Neural cell (in vitro differentiated cells): ENCODE data around the gene SPATA13. TPM values are rescaled to one million over a fixed set of nuclear protein-coding genes. Genes with fewer than 3 reads are reported as not detected.
A peak's percentile ranks its signal among the peaks of the same experiment; 100 is the strongest.

Source experiments
- H2AFZ ChIP-seq: fragments of 200-600, 300-800 bp; sonication (generic), shearing (Covaris generic); 2 replicates; pipeline ENCODE4 v1.6.0; 2014; ENCODE audit warnings: low read depth, mild to moderate bottlenecking, antibody characterized with exemption, low read length, moderate library complexity
- H3F3A ChIP-seq: fragments of 200-600 bp; shearing (Covaris generic); 2 replicates; pipeline ENCODE4 v1.6.1; 2016; ENCODE audit warnings: mild to moderate bottlenecking, moderate library complexity, mixed read lengths, antibody characterized with exemption, low read length; ENCODE audit not compliant: insufficient read depth, poor library complexity, severe bottlenecking
- H3K27ac ChIP-seq: fragments of 200-600, 300-800 bp; sonication (generic), shearing (Covaris generic); 2 replicates; pipeline ENCODE4 v1.5.1; 2014; ENCODE audit warnings: mild to moderate bottlenecking, low read length, moderate library complexity
- H3K27me3 ChIP-seq: fragments of 300-800, 200-600 bp; sonication (generic), shearing (Covaris generic); 2 replicates; pipeline ENCODE4 v1.6.0; 2014; ENCODE audit warnings: mild to moderate bottlenecking, low read depth, low read length, moderate library complexity; ENCODE audit not compliant: insufficient read depth
- H3K36me3 ChIP-seq: fragments of 300-800, 200-600 bp; sonication (generic), shearing (Covaris generic); 2 replicates; pipeline ENCODE4 v1.5.1; 2014; ENCODE audit warnings: mild to moderate bottlenecking, antibody characterized with exemption, low read length, moderate library complexity; ENCODE audit not compliant: insufficient read depth
- H3K4me2 ChIP-seq: fragments of 300-800, 200-600 bp; sonication (generic), shearing (Covaris generic); 2 replicates; pipeline ENCODE4 v1.6.0; 2014; ENCODE audit warnings: mild to moderate bottlenecking, low read length
- H3K4me3 ChIP-seq: fragments of 300-800, 200-600 bp; sonication (generic), shearing (Covaris generic); 2 replicates; pipeline ENCODE4 v1.5.1; 2014; ENCODE audit warnings: mild to moderate bottlenecking, low read length, moderate library complexity
- H3K79me2 ChIP-seq: fragments of 200-600 bp; shearing (Covaris generic); replicated peaks from 2 replicates; pipeline ENCODE4 v1.6.0; 2014; ENCODE audit warnings: mild to moderate bottlenecking, low read length, moderate library complexity; ENCODE audit not compliant: insufficient read depth
- H3K9ac ChIP-seq: fragments of 300-800, 200-600 bp; sonication (generic), shearing (Covaris generic); 2 replicates; pipeline ENCODE4 v1.6.1; 2016; ENCODE audit warnings: mild to moderate bottlenecking, low read length, mixed read lengths
- H3K9me2 ChIP-seq: fragments of 200-600 bp; shearing (Covaris generic); 2 replicates; pipeline ENCODE4 v1.6.1; 2016; ENCODE audit warnings: mild to moderate bottlenecking, low read length, mixed read lengths; ENCODE audit not compliant: insufficient read depth
- H3K9me3 ChIP-seq: fragments of 200-600, 300-800 bp; sonication (generic), shearing (Covaris generic); 2 replicates; pipeline ENCODE4 v1.6.1; 2016; ENCODE audit warnings: mild to moderate bottlenecking, mixed run types, low read length, moderate library complexity, mixed read lengths
- H4K20me1 ChIP-seq: fragments of 200-600 bp; shearing (Covaris generic); 2 replicates; pipeline ENCODE4 v1.6.1; 2016; ENCODE audit warnings: mild to moderate bottlenecking, mixed run types; ENCODE audit not compliant: insufficient read depth
- CTCF ChIP-seq: fragments of 450-650 bp; IDR thresholded peaks from 2 replicates; pipeline ENCODE4 v1.5.1; 2014; ENCODE audit warnings: antibody characterized with exemption, mild to moderate bottlenecking, moderate library complexity; ENCODE audit not compliant: poor library complexity, severe bottlenecking
- EP300 ChIP-seq: fragments of 450-650 bp; conservative IDR thresholded peaks from 2 replicates; pipeline ENCODE4 v1.6.1; 2014; ENCODE audit warnings: antibody characterized with exemption, mild to moderate bottlenecking, moderate library complexity; ENCODE audit not compliant: poor library complexity, severe bottlenecking
- EZH2 ChIP-seq: fragments of 200-600, 300-800 bp; shearing (Covaris generic), sonication (generic); IDR thresholded peaks from 2 replicates; pipeline ENCODE4 v1.6.1; 2014; ENCODE audit warnings: antibody characterized with exemption, low read length, borderline replicate concordance, mild to moderate bottlenecking; ENCODE audit not compliant: insufficient read depth, poor library complexity, severe bottlenecking
- MXI1 ChIP-seq: fragments of 450-650 bp; conservative IDR thresholded peaks from 2 replicates; pipeline ENCODE4 v1.6.1; 2014; ENCODE audit warnings: antibody characterized with exemption, mild to moderate bottlenecking; ENCODE audit not compliant: poor library complexity, severe bottlenecking
- POLR2AphosphoS5 ChIP-seq: IDR thresholded peaks from 2 replicates; pipeline ENCODE4 v1.6.1; 2012
- RAD21 ChIP-seq: fragments of 450-650 bp; conservative IDR thresholded peaks from 2 replicates; pipeline ENCODE4 v1.6.1; 2014; ENCODE audit warnings: antibody characterized with exemption, mild to moderate bottlenecking, moderate library complexity
- REST ChIP-seq: IDR thresholded peaks from 2 replicates; pipeline ENCODE4 v1.6.1; 2012; ENCODE audit warnings: borderline replicate concordance
- SMC3 ChIP-seq: fragments of 450-650 bp; conservative IDR thresholded peaks from 2 replicates; pipeline ENCODE4 v1.6.1; 2014; ENCODE audit warnings: antibody characterized with exemption, mild to moderate bottlenecking, moderate library complexity; ENCODE audit not compliant: poor library complexity
- TAF1 ChIP-seq: IDR thresholded peaks from 2 replicates; pipeline ENCODE4 v1.6.1; 2012; ENCODE audit warnings: low read depth
- polyA plus RNA-seq: library from polyadenylated mRNA; depleted of rRNA; stranded (reverse); fragments of >200 nt; gene quantifications from 2 replicates; pipeline ENCODE4 v1.2.3, GENCODE V29; 2014

SPATA13 gene
- polyA plus RNA-seq, 1 donor from 2014 or later = 15.5 TPM

DNA sequence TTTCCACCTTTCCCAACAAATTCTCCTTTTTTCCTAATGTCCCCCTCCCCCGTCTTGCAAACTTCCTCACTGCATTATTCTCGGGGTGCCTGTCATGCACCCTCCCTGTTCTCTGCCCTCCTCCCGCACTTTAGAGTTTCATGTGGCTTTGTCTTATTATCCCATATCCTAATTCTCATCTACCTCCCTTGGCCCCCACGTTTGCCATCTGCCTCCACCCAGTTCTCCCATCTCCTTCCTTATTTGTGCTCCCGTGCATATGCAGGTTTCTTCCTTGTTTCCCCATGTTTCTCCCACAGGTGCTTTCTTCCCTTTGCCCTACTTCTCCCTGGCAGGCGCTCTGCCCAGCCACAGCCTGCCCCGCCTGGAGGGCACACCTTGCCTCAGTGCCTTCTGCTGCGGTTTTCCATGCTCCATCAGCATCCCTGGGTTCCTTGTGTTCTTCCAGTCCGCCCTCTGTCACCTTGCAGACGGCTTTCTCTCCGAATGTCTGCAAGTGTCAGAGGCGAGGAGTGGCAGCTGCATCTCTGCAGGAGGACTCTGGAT, 1.5 kb downstream of the SPATA13 start:
- peak overlapping the region; percentile 74 for H3K9ac ChIP-seq
- no peak for TF ChIP-seq REST
- no peak for TF ChIP-seq POLR2AphosphoS5
- TF ChIP-seq MXI1 = no peak
- TF ChIP-seq SMC3 = no peak
- no peak for TF ChIP-seq RAD21
- no peak for TF ChIP-seq EP300
- peak overlapping the region; percentile 0 for H2AFZ ChIP-seq
- peaks cover 4% of the 10 kb centered on the region for H3K27me3 ChIP-seq
- H3K9me2 ChIP-seq = no peaks in the 10 kb centered on the region
- peaks cover 6% of the 10 kb centered on the region for H3F3A ChIP-seq
- no peaks in the 10 kb centered on the region for H3K36me3 ChIP-seq
- H3K9me3 ChIP-seq = no peaks in the 10 kb centered on the region
- peak overlapping the region; percentile 80 for H3K4me2 ChIP-seq
- no peak overlapping the region for H3K27ac ChIP-seq
- H4K20me1 ChIP-seq = no peaks in the 10 kb centered on the region
- peak overlapping the region; percentile 98 for H3K4me3 ChIP-seq
- H3K79me2 ChIP-seq = peaks cover 24% of the 10 kb centered on the region

- H4K20me1 ChIP-seq = no peaks in the 10 kb centered on the region
- no peaks in the 10 kb centered on the region for H3K36me3 ChIP-seq
- peaks cover 4% of the 10 kb centered on the region for H3K27me3 ChIP-seq
- H3K27ac ChIP-seq = no peak overlapping the region
- TF ChIP-seq POLR2AphosphoS5 (no peak), EZH2 (no peak), REST (no peak), MXI1 (no peak), TAF1 (no peak), EP300 (no peak), CTCF (no peak), RAD21 (no peak), SMC3 (no peak)
- peaks cover 24% of the 10 kb centered on the region for H3K79me2 ChIP-seq
- H2AFZ ChIP-seq = no peak overlapping the region
- peaks cover 6% of the 10 kb centered on the region for H3F3A ChIP-seq
- no peaks in the 10 kb centered on the region for H3K9me2 ChIP-seq
- no peaks in the 10 kb centered on the region for H3K9me3 ChIP-seq
- no peak overlapping the region for H3K9ac ChIP-seq
- H3K4me3 ChIP-seq = peak overlapping the region; percentile 98
- H3K4me2 ChIP-seq = no peak overlapping the region
Measured at GRCh38 chr13:24162604-24163003, 2.1 kb downstream of the SPATA13 start.
